Parathyroid adenoma (tissue), 2 donors: ENCODE measurements around the gene BSN.

Experiments
- H2AFZ ChIP-seq: fragments of 300-600 bp; sonication (generic); one replicate; pipeline ENCODE4 v1.7.0; 2017; ENCODE audit warnings: antibody characterized with exemption, mild to moderate bottlenecking
- H3K27ac ChIP-seq: fragments of 300-600 bp; sonication (generic); one replicate; pipeline ENCODE4 v1.7.0; 2017
- H3K27me3 ChIP-seq: fragments of 300-600 bp; sonication (generic); one replicate; pipeline ENCODE4 v1.7.0; 2017; ENCODE audit warnings: low read length; ENCODE audit not compliant: control insufficient read depth, insufficient read depth
- H3K36me3 ChIP-seq: fragments of 300-600 bp; sonication (generic); one replicate; pipeline ENCODE4 v1.7.0; 2017; ENCODE audit warnings: low read length; ENCODE audit not compliant: control insufficient read depth, insufficient read depth
- H3K4me1 ChIP-seq: fragments of 300-600 bp; sonication (generic); one replicate; pipeline ENCODE4 v1.7.0; 2017; ENCODE audit warnings: control low read depth
- H3K4me2 ChIP-seq: fragments of 300-600 bp; sonication (generic); one replicate; pipeline ENCODE4 v1.7.0; 2017; ENCODE audit warnings: low read length
- H3K4me3 ChIP-seq: fragments of 300-600 bp; sonication (generic); one replicate; pipeline ENCODE4 v1.7.0; 2017; ENCODE audit warnings: low read depth, low read length
- H3K79me2 ChIP-seq: fragments of 300-600 bp; sonication (generic); one replicate; pipeline ENCODE4 v1.7.0; 2017; ENCODE audit warnings: control low read depth
- H3K9ac ChIP-seq: fragments of 300-600 bp; sonication (generic); one replicate; pipeline ENCODE4 v1.7.0; 2017; ENCODE audit warnings: mild to moderate bottlenecking
- H3K9me3 ChIP-seq: fragments of 300-600 bp; sonication (generic); one replicate; pipeline ENCODE4 v1.7.0; 2017; ENCODE audit warnings: low read length; ENCODE audit not compliant: control insufficient read depth
- CTCF ChIP-seq: fragments of 300-600 bp; sonication (generic); IDR thresholded peaks from one replicate; pipeline ENCODE4 v1.7.0; 2017; ENCODE audit warnings: antibody characterized with exemption, mild to moderate bottlenecking
- donor health status: primary hyperparathyroidism.

The BSN gene

GRCh38 chr3:49654955-49655556 lies 100.8 kb downstream of the BSN start:
- Histone ChIP-seq H3K4me1 (no peaks in the 10 kb centered on the region), H3K9ac (no peak overlapping the region)

GRCh38 chr3:49655731-49656285 lies 101.5 kb downstream of the BSN start:
- H3K36me3 ChIP-seq: no peaks in the 10 kb centered on the region
- TF ChIP-seq CTCF: no peak
- H3K9me3 ChIP-seq: no peaks in the 10 kb centered on the region
- H3K27me3 ChIP-seq: no peaks in the 10 kb centered on the region
- no peaks in the 10 kb centered on the region for H3K4me1 ChIP-seq
- no peak overlapping the region for H3K4me3 ChIP-seq
- no peaks in the 10 kb centered on the region for H3K79me2 ChIP-seq
- H3K4me2 ChIP-seq: no peak overlapping the region
- no peak overlapping the region for H3K27ac ChIP-seq
- H2AFZ ChIP-seq: no peak overlapping the region
- H3K9ac ChIP-seq: no peak overlapping the region

More at GRCh38 chr3:49654955-49655556, 100.8 kb downstream of the BSN start:
- TF ChIP-seq CTCF: no peak
- Histone ChIP-seq H3K36me3 (no peaks in the 10 kb centered on the region), H3K4me3 (no peak overlapping the region), H2AFZ (no peak overlapping the region), H3K9me3 (no peaks in the 10 kb centered on the region), H3K79me2 (no peaks in the 10 kb centered on the region), H3K27me3 (no peaks in the 10 kb centered on the region), H3K27ac (no peak overlapping the region), H3K4me2 (no peak overlapping the region)

GRCh38 chr3:49656541-49657112 lies 102.3 kb downstream of the BSN start:
- Histone ChIP-seq H3K4me3 (no peak overlapping the region), H3K36me3 (no peaks in the 10 kb centered on the region), H3K9me3 (no peaks in the 10 kb centered on the region), H3K79me2 (no peaks in the 10 kb centered on the region), H3K4me2 (no peak overlapping the region), H3K27ac (no peak overlapping the region), H3K27me3 (no peaks in the 10 kb centered on the region), H3K4me1 (no peaks in the 10 kb centered on the region), H3K9ac (no peak overlapping the region), H2AFZ (no peak overlapping the region)
- TF ChIP-seq CTCF: no peak

- Histone ChIP-seq H3K9ac (no peak overlapping the region), H3K36me3 (no peaks in the 10 kb centered on the region), H3K9me3 (no peaks in the 10 kb centered on the region), H3K27me3 (no peaks in the 10 kb centered on the region), H3K79me2 (no peaks in the 10 kb centered on the region), H2AFZ (no peak overlapping the region), H3K4me3 (no peak overlapping the region), H3K27ac (no peak overlapping the region), H3K4me2 (no peak overlapping the region), H3K4me1 (no peaks in the 10 kb centered on the region)
- no peak for TF ChIP-seq CTCF
Observed at GRCh38 chr3:49657208-49657915, 103.1 kb downstream of the BSN start.
